HG03066 (cell line): ENCODE data around the gene ARHGAP6.
"Not testable (repeated sequence)": the region's sequence is repeated elsewhere in the genome, so short reads cannot be mapped to it uniquely, and the experiment has no call there.

Source experiments
- ATAC-seq: cut with Tn5 transposase; IDR thresholded peaks from one replicate; pipeline ENCODE4 v1.9.1; 2021; ENCODE audit warnings: low read depth; ENCODE audit not compliant: unreplicated experiment

The ARHGAP6 gene

DNA sequence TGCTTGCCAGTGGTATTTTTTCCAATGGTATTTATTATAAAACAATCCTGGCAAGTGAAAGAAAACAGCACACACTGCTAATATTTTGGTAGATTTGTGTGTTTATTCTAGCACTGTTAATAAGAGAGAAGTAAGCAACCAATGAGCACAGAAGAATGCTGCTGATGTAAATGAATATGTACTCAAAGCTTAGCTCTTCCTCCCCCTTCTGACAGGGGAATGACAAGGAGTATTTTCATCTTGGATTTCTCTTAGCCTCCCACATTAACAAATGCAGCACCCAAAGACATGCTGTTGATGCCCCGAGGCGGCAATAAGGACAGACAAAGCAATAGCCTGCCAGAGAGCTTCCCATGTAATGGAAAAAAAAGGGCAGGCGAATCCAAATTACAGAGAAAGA, 18.6 kb downstream of the ARHGAP6 start:
- ATAC-seq: no peak

DNA sequence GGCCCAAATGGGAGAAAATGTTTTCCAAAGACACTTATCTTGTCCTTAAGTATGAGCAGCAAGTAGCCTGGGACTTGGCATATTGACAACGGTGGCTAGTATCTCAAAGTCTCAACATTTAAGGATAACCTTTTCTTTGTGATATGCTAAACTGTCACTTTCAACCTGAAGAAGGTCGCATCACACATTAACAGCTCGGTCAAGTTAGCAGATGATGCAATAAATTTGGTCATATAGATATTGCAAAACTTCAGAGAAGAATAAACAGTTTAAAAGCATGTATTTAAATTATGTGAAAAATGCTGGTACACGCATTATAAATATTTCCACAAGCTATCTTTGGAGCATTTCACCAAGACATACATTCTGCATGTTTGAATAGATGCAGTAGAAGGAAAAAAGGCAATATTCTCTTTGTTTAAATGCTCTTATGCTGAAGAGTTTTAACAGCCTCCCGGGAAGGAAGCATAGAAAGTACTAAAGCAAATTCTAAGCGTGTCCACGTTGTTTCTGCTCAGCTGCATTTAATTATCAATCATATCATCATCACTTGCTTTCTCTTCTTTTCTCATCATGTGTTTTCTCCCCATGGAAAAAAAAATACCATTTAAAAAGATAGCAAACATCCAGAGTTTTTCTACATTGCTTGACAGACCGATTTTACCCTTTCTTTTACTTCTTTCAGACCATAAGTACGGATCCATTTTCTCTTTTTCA, 24.2 kb downstream of the ARHGAP6 start:
- ATAC-seq: no peak

DNA sequence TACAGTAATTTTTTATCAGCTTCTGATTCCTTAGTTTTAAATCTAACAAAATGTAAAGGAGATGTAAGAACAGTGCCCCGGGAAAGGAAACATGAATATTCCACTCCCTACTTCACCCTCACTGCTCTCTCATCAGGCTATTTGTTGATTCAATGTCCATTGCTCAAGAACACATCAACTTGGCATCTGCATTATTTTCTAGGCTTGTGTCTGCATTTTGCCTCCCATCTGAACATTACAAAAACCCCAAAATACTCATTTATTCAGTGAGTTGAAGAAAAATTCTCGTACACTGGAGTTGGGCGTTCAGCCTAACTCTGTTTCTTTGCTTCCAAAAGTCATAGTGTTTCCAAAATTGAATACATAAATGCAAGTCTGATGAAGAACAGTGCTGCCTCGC, 25.6 kb downstream of the ARHGAP6 start:
- ATAC-seq: no peak

DNA sequence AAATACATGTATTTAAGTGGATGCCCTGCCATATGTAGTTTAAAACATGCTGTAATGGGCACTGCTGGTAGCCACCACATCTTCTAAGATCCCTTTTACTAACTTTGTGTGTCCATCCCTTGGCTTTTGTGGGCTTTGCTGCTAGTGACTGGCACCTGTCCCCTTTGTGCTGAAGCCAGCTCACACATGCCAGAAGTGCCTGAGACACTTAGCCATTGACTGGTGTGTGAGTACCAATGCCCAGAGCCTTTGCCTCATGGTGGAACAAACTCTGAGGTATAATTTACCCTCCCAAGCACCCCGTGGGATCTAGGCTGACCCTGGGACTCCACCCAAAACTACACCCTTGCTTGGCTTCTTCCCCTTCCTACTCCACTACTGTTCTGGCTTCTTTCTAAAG, 33.0 kb downstream of the ARHGAP6 start:
- no peak for ATAC-seq

DNA sequence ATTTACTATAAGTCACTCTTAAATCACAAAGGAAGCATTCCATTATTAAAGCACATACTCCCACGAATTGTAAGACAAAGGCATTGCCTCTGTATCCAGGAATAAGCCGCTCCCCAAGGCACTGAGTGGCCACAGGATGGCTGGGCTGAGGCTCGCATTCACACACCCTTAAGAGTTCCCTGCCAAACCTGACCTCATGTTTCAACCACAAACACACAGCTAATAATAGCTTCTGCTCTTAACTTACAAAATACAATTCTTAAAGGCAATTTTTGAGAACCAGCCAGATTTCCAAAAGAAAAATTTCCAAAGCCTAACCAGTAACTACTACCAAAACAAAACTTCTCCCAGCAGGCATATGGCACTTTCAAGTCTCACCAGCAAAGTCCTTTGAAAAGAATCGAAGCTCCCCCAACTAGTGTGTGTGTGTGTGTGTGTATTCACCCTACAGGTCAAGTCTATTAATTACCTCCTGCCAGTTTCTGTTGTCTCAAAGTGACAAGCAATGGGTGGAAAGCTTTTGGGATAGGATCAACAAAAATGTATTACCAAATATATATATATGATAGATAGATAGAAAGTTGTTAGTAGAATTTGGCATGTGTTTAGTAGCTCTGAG, 36.0 kb downstream of the ARHGAP6 start:
- no peak for ATAC-seq

DNA sequence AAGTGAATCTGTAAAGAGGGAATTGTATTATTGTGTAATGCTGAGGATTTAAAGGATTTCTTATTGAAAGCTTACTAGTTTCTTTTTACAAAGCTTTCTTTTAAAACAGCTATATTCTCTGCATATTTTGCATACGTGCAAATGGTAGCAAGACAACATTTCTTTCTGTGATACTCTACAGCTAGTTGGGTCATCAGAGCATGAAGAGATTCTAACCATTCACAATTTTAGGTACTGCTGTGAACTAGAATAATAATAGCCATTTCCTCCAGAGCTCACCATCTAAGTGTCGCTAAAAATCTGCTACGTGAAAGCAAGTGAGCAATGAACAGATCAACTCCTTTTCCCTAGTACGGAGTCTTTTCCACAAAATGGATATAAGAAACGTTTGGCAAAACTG, 37.3 kb downstream of the ARHGAP6 start:
- no peak for ATAC-seq

DNA sequence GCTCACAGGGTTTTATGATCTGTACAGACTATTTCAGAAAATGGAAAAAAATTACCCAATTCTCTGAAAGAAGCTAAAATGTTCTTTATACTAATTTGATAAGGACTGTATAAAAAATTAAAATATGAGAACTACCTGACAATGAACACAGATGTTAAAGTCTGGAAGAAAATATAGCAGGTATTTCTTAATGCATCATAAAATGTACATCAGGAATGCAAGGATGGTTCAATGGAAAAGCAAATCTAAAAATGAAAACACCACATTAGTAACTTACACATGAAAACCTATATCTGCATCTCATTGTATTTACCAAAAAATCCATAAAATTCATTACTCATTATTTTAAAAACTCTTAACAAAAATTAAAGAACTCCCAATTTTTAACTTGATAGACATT, 39.4 kb downstream of the ARHGAP6 start:
- no peak for ATAC-seq

DNA sequence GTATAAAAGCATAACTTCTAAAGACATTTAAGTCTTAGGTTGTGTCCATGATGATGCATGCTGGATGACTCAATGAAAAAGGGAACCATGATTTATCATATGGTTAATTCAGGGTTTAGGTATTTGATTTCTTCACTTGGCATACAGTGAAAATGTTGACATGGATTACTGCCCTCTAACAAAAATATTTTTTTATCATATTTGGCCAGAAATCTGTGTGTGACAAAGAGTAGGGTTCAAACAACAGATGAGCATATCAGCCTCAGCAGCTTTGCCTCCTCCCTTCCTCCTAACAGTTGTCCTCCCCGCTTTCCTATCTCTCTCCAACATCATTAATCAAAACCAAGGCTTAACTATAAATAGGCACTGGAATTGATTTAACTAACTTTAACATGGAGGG, 46.3 kb downstream of the ARHGAP6 start:
- no peak for ATAC-seq

DNA sequence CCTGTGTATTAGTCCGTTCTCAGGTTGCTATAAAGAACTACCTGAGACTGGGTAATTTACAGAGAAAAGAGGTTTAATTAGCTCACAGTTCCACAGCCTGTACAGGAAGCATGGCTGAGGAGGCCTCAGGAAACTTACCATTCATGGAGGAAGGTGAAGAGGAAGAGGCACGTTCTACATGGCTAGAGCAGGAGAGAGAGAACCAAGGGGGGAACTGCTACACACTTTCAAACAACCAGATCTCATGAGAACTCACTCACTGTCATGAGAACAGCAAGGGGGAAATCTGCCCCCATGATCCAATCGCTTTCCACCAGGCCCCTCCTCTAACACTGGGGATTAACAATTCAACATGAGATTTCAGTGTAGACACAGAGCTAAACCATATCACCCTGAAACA, 51.5 kb downstream of the ARHGAP6 start:
- ATAC-seq: not testable (repeated sequence)

DNA sequence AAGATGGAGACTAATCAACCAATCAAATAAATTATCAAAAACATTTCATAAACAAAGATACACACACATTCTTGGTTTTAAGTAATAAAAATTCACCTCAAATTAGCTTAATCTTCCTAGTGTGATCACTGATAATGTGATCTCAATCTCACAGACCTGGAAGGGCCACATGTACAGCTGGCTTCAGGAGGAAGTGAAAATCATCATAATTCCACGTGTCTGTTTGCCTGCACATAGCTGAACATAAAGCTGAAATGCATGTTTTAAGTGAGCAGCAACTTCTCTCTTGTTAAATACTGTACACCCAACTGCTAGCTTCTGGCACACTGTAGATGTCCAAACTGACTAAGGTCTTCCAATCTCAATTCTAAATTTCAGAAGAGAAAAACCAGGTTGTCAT, 53.8 kb downstream of the ARHGAP6 start:
- ATAC-seq: no peak

DNA sequence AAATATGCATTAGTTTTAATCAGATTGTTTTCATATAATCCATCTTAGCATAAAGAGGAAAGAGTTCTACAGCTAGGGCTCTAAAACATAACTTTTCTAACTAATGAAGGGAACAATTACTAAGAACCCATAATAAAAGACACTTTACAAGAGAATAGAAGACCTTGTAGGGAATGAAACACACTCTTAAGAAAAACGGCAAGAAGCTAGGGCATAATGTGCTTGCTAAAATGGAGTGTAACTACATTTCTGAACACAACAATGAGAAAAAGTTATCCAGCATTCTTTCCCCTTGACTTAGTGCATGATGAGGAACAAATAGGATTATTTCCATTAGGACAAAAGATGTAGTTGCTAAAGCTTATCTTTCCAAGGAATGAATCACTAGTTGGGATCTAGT, 54.6 kb downstream of the ARHGAP6 start:
- ATAC-seq: no peak

DNA sequence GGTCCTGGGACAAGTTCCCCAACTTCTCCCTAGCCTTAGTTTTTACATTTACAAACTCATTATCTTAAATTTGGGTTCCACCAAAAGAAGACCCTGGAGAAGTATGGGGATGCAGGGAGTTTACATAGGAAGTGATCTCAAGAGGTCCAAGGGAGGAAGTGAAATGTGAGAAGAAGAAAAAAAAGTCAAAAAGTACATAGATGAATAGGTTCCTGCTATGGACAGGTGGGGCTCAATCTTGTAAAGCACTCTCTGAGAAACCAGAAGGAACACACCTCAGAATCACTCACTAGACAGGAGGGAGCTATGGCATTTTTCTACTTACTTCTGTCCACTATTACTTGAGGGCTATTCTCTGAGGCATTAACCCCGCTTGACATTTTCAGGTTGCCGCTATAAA, 56.6 kb downstream of the ARHGAP6 start:
- ATAC-seq: peak; percentile 51

DNA sequence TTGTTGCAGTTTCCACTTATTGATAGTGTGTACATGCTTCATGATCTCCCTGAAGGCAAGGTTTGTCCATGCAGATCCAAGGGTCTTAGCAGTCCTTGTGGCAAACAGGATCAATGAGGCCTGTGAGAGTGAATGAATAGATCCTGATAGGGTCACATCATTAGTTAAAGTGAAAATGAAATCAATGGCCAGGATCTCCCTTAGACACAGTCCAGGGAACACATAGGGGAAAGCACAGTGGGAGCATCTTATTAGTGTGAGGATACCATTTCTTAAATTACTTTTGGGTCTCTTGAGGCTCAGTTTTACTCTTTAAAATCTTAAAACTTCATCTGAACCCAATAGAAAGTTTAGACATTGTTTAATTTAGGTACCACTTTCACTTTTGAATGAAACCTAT, 59.3 kb downstream of the ARHGAP6 start:
- ATAC-seq: no peak

DNA sequence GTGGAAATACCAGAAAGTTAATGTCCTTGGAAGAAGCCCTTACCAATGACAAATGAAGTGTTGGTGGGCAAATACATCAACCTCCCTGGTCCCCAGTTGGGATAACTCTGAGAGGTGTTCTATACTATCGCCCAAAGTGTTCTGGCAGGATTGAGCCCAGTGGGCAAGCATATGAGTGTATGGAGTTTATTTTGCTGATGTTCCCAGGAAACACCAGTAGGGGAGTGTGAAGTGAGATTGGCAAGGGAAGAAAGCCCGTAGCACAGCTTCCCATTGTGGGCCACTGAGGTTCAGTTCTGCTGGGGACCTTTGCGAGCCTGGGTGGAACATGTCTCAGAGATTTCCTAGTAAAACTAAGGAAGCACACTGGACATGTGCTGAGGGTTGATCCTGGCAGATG, 65.1 kb downstream of the ARHGAP6 start:
- no peak for ATAC-seq

DNA sequence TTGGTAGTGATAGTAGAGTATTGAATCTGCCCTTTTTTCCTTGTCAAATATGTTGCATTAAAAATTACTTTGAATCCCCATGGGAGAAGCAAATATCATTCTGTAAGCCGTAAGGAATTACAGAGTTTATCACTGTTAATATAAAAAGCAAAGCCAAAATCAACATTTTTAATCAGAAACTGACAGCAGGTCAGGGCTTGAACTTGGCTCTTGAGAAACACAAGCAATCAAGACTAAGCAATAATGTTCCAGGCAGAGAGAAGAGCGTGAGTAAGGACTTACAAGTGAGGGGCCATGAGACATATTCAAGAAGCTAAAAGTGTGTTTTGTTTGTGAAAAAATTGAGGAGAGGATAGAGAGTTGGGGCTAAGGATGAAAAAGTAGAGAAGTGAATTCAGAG, 68.2 kb downstream of the ARHGAP6 start:
- no peak for ATAC-seq

DNA sequence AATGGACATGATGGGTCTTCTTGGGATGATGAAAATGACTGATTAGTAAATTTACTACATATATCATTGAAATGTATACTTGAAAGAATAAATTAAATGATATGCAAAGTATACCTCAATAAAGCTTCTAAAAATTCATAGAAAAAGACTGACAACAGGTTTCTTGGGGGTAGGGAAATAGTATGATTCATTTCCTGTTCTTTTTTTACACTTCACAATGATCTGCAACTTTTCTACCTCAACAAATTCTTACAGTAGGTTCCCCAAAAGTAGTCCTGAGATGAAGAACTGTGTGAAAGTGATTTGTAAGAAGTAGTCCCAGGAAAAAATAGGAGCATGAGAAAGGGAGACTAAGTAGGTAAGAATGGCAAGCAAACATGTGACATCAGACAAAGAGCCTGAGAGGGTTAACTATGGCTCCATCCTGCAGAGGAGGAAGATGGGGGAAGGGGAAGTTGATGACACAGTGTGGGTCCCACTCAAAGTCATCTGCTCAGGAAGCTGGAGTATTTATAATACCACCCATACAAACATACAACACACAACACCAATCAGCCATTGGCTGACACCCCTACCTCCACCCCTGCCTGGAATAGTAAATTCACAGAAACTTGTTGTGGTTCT, 73.9 kb downstream of the ARHGAP6 start:
- no peak for ATAC-seq

DNA sequence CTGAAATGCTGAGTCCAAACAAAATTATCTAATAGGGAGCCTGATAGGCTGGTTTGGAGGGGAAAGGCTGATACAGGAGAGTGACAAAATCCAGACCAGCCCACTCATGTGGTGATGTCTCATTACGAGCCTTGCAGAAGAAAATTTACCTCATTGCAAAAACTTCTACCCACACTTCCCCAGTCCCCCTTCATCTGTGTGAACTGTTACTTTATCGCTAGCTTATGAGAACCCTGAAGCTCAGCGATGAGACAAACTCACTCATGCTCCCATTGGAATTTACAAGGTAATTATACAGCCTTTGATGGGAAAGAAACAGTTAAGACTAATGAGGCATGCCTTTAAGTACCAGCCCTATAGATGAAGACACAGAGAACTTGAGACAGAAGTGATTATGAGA, 76.1 kb downstream of the ARHGAP6 start:
- ATAC-seq: no peak

DNA sequence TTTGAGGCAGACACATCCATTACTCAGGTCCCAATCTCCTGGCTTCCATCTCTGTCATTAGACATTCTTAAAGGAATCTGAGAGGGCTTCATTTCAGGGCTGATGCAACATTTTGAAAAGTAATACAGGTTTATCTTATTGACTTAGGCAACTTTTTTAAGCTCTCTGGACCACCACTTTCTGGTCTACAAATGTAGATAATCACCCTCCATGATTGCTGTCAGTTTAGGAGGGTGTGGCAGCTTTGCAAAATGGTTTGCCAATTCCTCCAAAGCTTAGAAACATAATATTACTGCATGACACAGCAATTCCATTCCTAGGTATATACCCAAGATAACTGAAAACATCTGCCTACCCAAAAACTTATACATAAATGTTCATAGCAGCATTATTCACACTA, 77.6 kb downstream of the ARHGAP6 start:
- no peak for ATAC-seq

DNA sequence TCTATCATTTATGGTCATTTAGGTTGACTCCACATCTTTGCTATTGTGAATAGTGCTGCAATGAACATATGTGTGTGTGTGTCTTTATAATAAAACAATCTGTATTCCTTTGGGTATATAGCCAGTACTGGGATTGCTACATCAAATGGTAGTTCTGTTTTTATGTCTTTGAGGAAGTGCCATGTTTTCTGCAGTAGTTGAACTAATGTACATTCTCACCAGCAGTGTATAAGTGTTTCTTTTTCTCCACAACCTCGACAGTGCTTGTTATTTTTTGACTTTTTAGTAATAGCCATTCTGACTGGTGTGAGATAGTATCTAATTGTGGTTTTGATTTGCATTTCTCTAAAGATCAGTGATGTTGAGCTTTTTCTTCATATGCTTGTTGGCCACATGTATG, 80.5 kb downstream of the ARHGAP6 start:
- no peak for ATAC-seq

DNA sequence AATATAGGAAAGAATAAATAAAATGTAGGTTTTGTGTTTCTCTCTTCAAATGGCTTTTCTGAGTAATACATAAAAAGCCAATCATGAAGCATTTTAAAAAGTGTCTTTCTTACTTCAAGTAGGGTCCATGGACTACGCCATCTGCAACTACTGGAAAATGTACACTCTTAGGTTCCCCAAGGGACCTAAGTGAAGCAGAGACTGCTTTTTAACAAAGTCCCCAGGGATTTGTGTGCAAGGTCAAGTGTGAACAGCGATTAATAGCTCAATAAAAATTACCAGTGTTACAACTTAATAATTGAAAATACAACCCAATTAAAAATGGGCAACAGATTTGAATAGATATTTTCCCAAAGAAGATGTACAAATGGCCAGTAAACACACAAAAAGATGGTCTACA, 84.9 kb downstream of the ARHGAP6 start:
- no peak for ATAC-seq

DNA sequence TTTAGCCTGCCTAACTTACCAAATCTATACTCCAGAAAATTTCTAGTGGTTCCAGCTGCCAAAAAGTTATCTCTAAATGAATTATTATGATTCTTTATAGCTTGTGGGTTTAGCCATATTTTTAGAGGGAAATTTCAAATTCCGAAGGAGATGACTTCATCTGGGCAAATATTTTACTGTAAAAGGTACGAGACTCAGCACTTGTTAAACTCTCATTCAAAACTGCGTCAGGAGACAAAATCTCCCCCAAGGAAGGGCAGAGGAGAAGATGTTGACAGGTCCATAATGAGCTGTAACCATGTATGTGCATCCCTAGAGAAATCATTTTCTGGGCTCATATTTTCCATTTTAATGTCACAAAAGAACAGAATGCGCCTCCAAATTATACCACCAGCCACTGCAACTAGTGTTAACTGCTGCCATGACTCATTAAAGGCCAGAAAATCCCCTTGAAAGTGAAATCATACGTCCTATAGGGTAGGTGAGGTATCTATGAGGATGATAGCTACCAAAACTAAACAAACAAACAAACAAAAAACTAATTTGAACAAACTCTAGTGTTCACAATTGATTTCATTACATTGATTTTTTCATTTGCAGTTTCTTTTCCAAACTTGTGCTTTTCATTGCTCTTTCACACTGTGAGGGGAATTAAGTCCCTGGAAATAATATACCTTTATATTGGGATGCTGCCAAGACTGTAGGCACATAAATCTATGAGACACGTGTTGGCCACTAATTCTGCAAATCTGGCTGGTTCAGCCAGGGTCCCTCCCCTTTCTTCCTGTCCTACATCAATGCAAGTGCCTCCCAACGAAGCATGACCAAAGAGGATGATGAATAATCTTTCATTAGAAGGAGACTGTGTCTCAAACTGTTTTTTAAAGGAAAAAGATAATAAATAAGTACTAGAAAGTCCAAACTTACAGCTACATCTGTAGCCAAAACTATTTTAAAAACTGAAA, 85.8 kb downstream of the ARHGAP6 start:
- ATAC-seq: no peak
